HG02981 (cell line): Measurements from ENCODE around the gene PCGF6.
"Not testable (repeated sequence)": the region's sequence is repeated elsewhere in the genome, so short reads cannot be mapped to it uniquely, and the experiment has no call there.

Experiments
- ATAC-seq: cut with Tn5 transposase; IDR thresholded peaks from one replicate; pipeline ENCODE4 v1.9.1; 2021; ENCODE audit warnings: mild to moderate bottlenecking, moderate library complexity; ENCODE audit not compliant: unreplicated experiment

Gene PCGF6

DNA sequence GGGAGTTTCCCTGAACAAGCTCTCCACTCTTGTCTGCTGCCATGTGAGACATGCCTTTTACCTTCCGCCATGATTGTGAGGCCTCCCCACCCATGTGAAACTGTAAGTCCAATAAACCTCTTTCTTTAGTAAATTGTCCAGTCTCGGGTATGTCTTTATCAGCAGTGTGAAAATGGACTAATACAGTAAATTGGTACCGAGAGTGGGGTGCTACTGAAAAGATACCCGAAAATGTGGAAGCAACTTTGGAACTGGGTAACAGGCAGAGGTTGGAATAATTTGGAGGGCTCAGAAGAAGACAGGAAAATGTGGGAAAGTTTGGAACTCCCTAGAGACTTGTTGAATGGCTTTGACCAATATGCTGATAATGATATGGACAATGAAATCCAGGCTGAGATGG is 92.0 kb downstream of the PCGF6 start:
- not testable (repeated sequence) for ATAC-seq

- ATAC-seq, result no peak
Measured at GRCh38 chr10:103257812-103258211, 93.1 kb downstream of the PCGF6 start.

GRCh38 chr10:103256613-103257012 is 94.3 kb downstream of the PCGF6 start:
- ATAC-seq, result no peak

DNA sequence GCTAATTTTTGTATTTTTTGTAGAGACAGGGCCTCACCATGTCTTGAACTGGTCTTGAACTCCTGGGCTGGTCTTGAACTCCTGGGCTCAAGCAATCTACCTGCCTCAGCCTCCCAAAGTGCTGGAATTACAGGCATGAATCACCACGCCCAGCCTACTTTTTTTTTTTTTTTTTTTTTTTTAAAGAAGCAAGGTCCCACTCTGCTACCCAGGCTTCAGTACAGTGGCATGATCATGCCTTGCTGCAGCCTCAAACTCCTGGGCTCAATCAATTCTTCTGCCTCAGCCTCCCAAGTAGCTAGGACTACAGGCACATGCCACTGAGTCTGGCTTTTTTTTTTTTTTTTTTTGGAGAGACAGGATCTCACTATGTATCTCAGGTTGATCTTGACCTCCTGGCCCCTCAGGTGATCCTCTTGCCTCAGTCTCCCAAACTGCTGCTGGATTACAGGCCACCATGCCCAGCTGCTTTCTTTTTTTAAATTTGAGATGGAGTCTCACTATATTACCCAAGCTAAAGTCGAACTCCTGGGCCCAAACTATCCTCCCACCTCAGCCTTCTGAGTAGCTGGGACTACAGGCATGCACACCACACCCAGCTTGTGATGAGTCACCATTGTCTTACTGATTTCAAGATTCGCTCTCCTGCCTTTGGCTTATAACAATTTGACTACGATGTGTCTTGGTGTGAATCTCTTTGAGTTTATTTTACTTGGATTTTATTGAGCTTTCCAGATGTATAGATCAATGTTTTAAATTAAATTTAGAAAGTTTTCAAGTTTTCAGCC is 96.2 kb downstream of the PCGF6 start:
- no peak for ATAC-seq

GRCh38 chr10:103254113-103254512 is 96.8 kb downstream of the PCGF6 start:
- no peak for ATAC-seq
